Measurements from ENCODE around the gene HLA-DMB.
A peak's percentile ranks its signal among the peaks of the same experiment; 100 is the strongest.

Gene HLA-DMB

GRCh38 chr6:32905078-32905477, 35.8 kb downstream of the HLA-DMB start:
- no peak for DNase-seq

GRCh38 chr6:32903952-32904351, 36.9 kb downstream of the HLA-DMB start:
- no peak for DNase-seq

GRCh38 chr6:32895006-32895345, 45.9 kb downstream of the HLA-DMB start:
- no peak for DNase-seq

- peak; percentile 96 for DNase-seq
These were observed 46.5 kb downstream of the HLA-DMB start for GRCh38 chr6:32894085-32895005.

- no peak for DNase-seq
These were observed 50.0 kb downstream of the HLA-DMB start for GRCh38 chr6:32890831-32891230.

GRCh38 chr6:32889533-32889932, 51.3 kb downstream of the HLA-DMB start:
- no peak for DNase-seq

GRCh38 chr6:32888576-32888975, 52.3 kb downstream of the HLA-DMB start:
- DNase-seq, result no peak

- no peak for DNase-seq
These were observed 53.2 kb downstream of the HLA-DMB start for GRCh38 chr6:32887616-32888015.

GRCh38 chr6:32886681-32887383, 54.0 kb downstream of the HLA-DMB start:
- no peak for DNase-seq

GRCh38 chr6:32885698-32886286, 55.0 kb downstream of the HLA-DMB start:
- DNase-seq, result no peak

All from stimulated activated CD4-positive, alpha-beta T cell treated with anti-CD3 and anti-CD28 coated beads, Interleukin-4, amount 100 ng/mL, for 24 hours (primary cell).